NK-92 treated with Interleukin-12 subunit alpha and Interleukin-12 subunit beta, amount 100 ng/mL, for 24 hours (cell line): ENCODE data around the gene AFF2.

Experiments
- DNase-seq: peaks from one replicate; lab custom pipeline; 2025; lab: John Stamatoyannopoulos, UW

The AFF2 gene

DNA sequence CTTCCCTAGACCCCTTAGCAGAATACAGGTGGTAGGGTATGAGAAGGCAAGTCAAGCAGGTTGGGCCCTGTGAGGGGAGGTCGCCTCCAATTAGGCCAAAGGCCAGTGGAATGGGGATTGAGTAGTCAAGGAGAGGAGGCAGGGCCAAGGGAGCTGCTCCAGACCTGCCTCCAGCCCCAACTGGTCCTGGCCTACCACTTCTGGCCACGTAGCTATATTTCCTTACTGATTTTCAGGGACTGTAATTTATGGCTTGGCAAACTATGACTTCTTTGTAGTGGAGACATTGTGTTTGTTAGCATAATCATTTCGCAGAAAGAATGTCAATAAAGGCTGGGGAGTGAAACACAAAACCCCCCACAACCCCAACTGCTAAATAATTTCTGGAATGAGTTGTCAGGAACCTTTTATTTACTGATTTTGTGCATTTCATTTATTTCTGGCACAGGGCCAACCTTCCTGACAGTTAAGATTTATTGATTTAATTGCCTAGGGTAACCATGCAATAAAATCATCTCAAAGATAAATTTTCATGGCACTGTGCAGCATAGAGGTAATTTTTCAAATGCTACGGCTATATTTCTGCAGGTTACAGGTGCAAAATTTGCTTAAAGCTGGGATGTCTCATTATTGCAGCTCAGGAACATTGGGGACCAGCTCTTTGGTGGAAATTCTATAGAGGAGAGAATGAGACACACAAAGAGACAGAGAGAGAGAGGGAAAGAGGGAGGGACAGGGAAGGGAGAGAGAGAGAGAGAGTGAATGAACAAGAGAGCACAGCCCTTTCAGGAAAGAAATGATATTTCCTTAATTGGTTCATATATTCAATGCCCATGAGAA is 509.8 kb downstream of the AFF2 start:
- no peak for DNase-seq

- no peak for DNase-seq
Observed at GRCh38 chrX:149010853-149011224, 510.4 kb downstream of the AFF2 start.

- no peak for DNase-seq
Observed at GRCh38 chrX:149013081-149013480, 512.7 kb downstream of the AFF2 start.

GRCh38 chrX:149021159-149021558 is 520.7 kb downstream of the AFF2 start:
- DNase-seq = no peak

- no peak for DNase-seq
Observed at GRCh38 chrX:149022485-149022884, 522.1 kb downstream of the AFF2 start.

DNA sequence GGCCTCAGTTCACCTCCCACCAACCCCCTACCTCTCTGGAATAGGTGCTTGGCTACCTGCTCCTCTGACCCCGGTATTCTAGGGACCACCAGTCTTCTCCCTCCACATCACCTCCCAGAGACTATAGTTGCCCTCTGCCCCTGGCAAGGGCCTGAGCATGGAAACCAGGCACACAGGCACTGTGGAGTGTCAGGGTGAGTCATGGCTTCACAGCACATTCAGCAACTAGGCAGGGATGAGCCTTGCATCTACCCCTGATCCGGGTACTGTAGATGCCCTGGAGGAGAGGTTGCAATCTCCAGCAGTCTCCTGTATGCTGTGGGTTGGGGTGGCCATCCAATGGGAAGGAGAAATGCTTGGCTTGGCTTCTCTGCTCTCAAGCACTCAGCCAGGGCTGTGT is 532.0 kb downstream of the AFF2 start:
- DNase-seq = no peak

GRCh38 chrX:149036086-149036485 is 535.7 kb downstream of the AFF2 start:
- no peak for DNase-seq

DNA sequence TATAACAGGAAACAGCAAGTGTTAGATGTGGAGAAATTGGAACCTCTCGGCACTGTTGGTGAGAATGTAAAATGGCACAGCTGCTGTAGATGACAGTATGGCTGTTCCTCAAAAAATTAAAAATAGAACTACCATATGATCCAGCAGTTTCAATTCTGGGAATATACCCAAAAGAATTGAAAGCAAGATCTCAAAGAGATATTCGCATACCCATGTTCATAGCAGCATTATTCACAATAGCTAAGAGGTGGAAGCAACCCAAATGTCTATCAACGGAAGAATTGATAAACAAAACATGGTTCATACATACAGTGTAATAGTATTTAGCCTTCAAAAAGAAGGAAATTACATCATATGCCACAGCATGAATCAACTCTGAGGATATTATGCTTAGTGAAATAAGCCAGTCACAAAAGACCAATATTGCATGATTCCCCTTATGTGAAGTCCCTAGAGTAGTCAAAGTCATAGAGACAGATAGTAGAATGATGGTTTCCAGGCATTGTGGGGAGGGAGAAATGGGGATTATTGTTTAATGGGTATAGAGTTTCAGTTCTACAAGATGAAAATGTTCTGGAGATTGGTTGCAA is 537.0 kb downstream of the AFF2 start:
- no peak for DNase-seq

DNA sequence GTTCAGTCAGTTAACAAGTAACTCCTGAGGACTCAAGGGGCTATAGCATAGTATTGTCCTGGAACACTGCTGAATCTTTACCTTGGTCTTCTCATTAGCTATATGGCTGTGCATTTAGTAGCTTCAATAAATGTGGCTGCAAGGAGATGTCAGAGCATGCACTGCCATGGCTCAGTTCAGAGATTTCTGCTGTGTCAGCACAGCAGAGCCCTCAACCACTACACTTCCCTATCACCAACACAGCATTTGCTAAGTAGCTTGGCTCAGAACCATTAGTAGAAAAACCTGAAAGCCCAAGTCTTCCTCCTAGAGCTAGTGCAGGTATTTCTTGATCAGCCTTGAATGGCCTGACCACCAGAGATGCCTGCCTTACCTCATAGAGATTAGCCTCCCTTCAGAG is 538.6 kb downstream of the AFF2 start:
- DNase-seq = no peak

DNA sequence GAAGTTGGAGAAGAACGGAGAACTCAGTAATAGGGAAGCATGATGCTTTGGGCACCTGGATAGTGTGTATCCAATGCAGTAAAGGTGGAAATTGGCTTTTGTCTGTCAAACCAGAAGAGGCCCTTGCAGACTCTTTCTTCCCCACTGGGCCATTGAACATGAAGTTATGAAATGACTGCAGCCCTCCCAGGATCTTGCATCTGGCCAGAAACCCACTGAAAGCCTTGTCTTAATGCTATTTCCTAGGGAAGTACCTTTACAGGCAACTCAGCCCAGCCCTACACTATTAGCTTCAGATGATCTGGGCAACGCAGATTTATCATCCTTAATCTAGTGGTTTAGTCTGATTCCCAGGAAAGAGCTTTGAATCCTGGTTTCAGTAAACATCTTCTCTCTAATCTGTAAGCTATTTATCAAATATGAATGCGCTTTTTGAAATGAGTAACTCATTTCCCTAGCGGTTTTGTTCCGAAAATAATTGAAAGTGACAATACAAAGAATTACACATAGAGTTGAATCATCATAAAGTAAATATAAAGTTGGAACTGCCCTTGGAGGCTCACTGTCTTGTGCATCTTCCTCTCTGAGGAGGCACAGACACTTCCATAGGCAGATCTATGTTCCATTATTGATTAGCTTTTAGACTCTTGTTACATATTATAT is 540.6 kb downstream of the AFF2 start:
- DNase-seq = no peak

DNA sequence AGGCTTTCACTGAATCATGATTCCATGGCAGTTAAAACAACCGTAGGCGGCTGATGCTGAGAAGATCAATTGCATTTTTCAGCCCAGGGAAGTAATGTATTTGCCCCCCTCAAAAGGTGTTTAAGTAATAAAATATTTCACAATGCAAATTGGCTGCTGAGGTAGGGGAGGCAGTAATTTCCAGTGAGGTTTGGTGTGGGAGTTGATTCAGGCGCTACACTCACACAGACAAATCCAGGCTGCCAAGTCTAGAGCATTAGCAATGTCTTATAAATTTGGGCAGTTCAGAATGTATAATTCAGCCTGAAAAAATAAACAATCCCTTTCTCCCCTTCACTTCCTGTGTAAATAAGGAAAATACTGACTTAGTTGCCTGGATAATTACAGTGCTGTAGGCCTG is 543.0 kb downstream of the AFF2 start:
- DNase-seq = no peak

DNA sequence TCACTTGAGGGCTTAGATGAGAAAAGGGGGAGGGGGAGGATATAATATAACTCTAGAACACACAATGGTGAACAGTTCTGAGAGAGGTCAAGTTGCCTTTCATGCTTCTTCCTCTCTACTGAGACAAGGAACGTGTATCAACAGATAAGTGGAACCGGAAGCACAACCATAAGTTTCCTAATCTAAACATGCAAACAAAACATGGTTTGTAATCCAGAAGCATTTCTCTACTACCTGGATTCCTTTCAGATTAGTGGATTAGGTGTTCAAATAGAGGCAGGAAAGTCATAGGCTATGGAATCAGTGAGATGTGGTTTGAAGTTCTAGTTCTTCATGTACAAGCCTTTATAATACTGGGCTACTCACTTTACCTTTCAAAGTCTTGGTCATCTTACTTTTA is 544.1 kb downstream of the AFF2 start:
- DNase-seq = no peak

GRCh38 chrX:149045645-149046210 is 545.3 kb downstream of the AFF2 start:
- no peak for DNase-seq
